ENCODE measurements around the gene ARFGAP3.

- no peak for TF ChIP-seq CTCF (conservative IDR thresholded peaks at IDR 0.05; ENCODE audit: low read depth, low read length)
- TF ChIP-seq EZH2 (IDR thresholded peaks at IDR 0.05; ENCODE audit: borderline replicate concordance, low read depth, low read length, poor library complexity, severe bottlenecking): no peak
Measured at GRCh38 chr22:42819412-42820044, 37.5 kb downstream of the ARFGAP3 start.
